Nephron progenitor cell (in vitro differentiated cells): ENCODE results near the gene USP44.

Source experiments
- DNase-seq: peaks from one replicate; pipeline ENCODE4 v3.0.0; 2021
- H3K27ac Mint-ChIP-seq: 2 replicates; pipeline ENCODE4 v1.8.0; 2021; ENCODE audit warnings: mild to moderate bottlenecking, moderate library complexity, mixed read lengths
- H3K27me3 Mint-ChIP-seq: 2 replicates; pipeline ENCODE4 v1.8.0; 2021; ENCODE audit warnings: mild to moderate bottlenecking, low read depth, mixed read lengths; ENCODE audit not compliant: poor library complexity
- H3K36me3 Mint-ChIP-seq: 2 replicates; pipeline ENCODE4 v1.8.0; 2021; ENCODE audit warnings: low read depth, mixed read lengths
- H3K4me1 Mint-ChIP-seq: 2 replicates; pipeline ENCODE4 v1.8.0; 2021; ENCODE audit warnings: mixed read lengths
- H3K4me3 Mint-ChIP-seq: 2 replicates; pipeline ENCODE4 v1.8.0; 2021; ENCODE audit warnings: mild to moderate bottlenecking, moderate library complexity, mixed read lengths
- H3K9me3 Mint-ChIP-seq: 2 replicates; pipeline ENCODE4 v1.8.0; 2021; ENCODE audit warnings: mild to moderate bottlenecking, moderate library complexity, mixed read lengths
- TF ChIP-seq, protein P1 (sequence below): fragments of 200-600 bp; sonication (generic); IDR thresholded peaks from 2 replicates; pipeline ENCODE4 v1.5.0; 2021; ENCODE audit warnings: antibody characterized with exemption

Gene USP44

DNA sequence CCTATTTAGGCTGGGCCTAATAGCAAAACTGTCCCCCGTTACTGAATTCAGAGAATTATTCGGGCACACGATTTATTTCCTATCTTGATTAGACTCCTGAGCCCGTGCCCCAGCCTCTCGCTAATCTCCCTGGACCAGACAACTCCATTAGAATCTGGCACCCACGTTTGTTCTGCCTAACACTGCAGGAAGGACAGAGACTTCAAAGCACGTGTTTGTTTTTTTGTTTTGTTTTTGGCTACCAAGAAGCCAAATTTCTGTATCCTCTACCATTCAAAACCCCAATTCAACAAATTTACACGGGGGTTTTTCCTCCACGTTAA, 4.8 kb downstream of the USP44 start:
- peaks cover 70% of the 10 kb centered on the region for H3K27me3 Mint-ChIP-seq

DNA sequence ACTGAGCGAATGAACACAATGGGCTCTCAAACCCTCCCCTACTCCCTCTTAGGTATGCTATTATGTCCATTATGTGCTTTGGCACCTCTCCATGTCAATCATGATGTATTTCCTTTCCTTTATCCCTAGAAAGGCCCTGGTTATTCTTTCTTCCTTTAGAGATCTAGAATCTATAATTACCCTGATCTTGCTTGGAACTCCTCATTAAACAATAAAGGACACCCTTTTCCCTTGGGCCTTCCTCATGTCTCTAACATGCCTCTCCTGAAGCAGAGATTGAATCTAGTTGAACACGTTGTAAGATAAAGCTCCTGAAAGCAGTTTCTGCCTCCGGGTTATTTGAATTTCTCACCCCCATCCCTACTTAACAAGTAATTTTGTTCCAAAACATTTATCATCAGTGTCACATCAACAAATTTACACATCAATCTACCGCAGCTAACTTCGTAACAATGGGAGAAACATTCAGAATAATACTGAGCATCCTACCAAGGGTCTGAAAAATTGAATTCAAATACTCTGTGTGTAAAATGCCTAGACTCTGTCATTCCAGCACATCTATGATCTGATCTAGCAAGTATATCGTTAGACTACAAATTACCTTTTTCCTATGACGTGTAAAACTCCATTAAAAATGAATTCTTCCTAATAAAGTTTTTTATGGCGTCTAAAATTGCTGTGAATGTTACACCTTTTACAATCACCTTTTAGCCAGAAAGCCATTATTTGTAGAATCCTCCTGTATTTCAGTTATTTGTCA, 5.4 kb downstream of the USP44 start:
- Mint-ChIP-seq H3K4me1 (peaks cover 13% of the 10 kb centered on the region), H3K27ac (no peak overlapping the region), H3K36me3 (peaks cover 8% of the 10 kb centered on the region), H3K9me3 (peaks cover 23% of the 10 kb centered on the region), H3K4me3 (no peak overlapping the region), H3K27me3 (peaks cover 65% of the 10 kb centered on the region)
- DNase-seq = no peak
- TF ChIP-seq, protein P1, sequence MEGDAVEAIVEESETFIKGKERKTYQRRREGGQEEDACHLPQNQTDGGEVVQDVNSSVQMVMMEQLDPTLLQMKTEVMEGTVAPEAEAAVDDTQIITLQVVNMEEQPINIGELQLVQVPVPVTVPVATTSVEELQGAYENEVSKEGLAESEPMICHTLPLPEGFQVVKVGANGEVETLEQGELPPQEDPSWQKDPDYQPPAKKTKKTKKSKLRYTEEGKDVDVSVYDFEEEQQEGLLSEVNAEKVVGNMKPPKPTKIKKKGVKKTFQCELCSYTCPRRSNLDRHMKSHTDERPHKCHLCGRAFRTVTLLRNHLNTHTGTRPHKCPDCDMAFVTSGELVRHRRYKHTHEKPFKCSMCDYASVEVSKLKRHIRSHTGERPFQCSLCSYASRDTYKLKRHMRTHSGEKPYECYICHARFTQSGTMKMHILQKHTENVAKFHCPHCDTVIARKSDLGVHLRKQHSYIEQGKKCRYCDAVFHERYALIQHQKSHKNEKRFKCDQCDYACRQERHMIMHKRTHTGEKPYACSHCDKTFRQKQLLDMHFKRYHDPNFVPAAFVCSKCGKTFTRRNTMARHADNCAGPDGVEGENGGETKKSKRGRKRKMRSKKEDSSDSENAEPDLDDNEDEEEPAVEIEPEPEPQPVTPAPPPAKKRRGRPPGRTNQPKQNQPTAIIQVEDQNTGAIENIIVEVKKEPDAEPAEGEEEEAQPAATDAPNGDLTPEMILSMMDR = no peak

More for the DNA sequence above, 4.8 kb downstream of the USP44 start:
- TF ChIP-seq, protein P1 = no peak
- H3K4me1 Mint-ChIP-seq = peaks cover 18% of the 10 kb centered on the region
- DNase-seq = no peak
- H3K27ac Mint-ChIP-seq = no peak overlapping the region
- H3K9me3 Mint-ChIP-seq = peaks cover 23% of the 10 kb centered on the region
- no peak overlapping the region for H3K4me3 Mint-ChIP-seq
- peaks cover 8% of the 10 kb centered on the region for H3K36me3 Mint-ChIP-seq

DNA sequence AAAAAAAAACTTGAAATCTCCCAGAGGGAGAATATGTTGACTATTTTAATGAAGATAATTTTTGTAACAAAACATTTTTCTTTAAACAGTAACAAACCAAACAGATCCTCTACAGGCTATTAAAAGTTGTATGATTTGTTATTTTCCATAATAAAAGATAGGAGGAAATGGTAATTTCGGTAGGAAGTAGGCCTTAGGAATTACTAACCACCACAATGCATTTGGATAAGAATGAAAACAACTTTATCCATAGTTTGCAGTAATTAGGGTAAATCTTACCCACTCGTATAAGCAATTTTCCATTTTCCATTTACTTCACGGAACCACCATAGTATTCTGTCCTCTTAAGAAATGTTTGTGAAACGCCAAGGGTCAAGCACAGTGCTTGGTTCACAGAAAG, 6.0 kb downstream of the USP44 start:
- H3K9me3 Mint-ChIP-seq = peaks cover 18% of the 10 kb centered on the region
- TF ChIP-seq, protein P1 = no peak
- no peak overlapping the region for H3K27ac Mint-ChIP-seq
- H3K4me1 Mint-ChIP-seq = peaks cover 13% of the 10 kb centered on the region
- no peak for DNase-seq
- H3K36me3 Mint-ChIP-seq = peaks cover 8% of the 10 kb centered on the region
- peaks cover 59% of the 10 kb centered on the region for H3K27me3 Mint-ChIP-seq
- no peak overlapping the region for H3K4me3 Mint-ChIP-seq

DNA sequence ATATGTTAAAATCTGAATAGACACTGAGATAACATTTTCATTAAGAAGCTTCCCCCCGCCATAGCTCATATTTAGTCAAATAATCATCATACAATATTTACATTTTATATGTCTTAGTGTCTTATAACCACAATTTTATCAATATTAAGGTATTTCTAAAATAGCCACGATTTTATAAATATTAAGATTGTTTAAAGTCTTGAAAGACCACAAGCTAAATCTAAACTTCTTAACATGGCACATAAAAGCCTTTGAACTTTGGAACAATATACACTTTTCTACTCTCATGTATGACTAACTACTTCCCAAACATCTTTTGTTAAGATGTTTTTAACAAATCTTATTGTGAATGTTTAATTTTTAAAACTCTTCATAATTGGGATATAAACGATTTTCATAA, 6.5 kb downstream of the USP44 start:
- peaks cover 8% of the 10 kb centered on the region for H3K36me3 Mint-ChIP-seq
- DNase-seq = no peak
- H3K27ac Mint-ChIP-seq = no peak overlapping the region
- no peak overlapping the region for H3K4me3 Mint-ChIP-seq
- TF ChIP-seq, protein P1 = no peak
- H3K9me3 Mint-ChIP-seq = peaks cover 13% of the 10 kb centered on the region
- H3K4me1 Mint-ChIP-seq = peaks cover 13% of the 10 kb centered on the region
- peaks cover 53% of the 10 kb centered on the region for H3K27me3 Mint-ChIP-seq

DNA sequence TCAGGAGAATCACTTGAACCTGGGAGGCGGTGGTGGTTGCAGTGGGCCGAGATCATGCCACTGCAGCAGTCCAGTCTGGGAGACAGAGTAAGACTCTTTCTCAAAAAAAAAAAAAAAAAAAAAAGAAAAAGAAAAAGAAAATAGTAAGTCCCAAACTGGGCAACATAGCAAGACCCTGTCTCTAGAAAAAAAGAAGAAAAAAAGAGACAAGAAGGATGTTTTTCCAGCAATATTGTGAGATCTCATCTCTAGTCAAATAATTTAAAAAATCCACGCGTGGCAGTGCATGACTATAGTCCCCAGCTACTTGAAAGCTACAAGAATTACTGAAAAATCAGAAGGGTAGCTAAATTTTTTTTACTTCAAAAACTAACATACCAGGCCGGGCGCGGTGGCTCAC, 8.0 kb downstream of the USP44 start:
- peaks cover 18% of the 10 kb centered on the region for H3K4me1 Mint-ChIP-seq

More for the DNA sequence above, 8.0 kb downstream of the USP44 start:
- Mint-ChIP-seq H3K27me3 (peaks cover 40% of the 10 kb centered on the region), H3K36me3 (no peaks in the 10 kb centered on the region), H3K27ac (no peak overlapping the region), H3K4me3 (no peak overlapping the region), H3K9me3 (peaks cover 4% of the 10 kb centered on the region)
- no peak for DNase-seq
- TF ChIP-seq, protein P1 = no peak
